Transverse colon (tissue), 4 donors: ENCODE results near the gene AOPEP. TPM values are rescaled to one million over a fixed set of nuclear protein-coding genes. Genes with fewer than 3 reads are reported as not detected.

Experiments used
- DNase-seq: peaks from one replicate; pipeline ENCODE4 v3.0.0-alpha.2; 2019
- H3K27ac ChIP-seq, 4 donors: fragments of 200-600 bp; sonication (generic); 2 replicates each; pipeline ENCODE4 v1.5.1; 2016 to 2018; ENCODE audit warnings: inconsistent platforms in 4 of 4
- H3K27me3 ChIP-seq: fragments of 200-600 bp; sonication (generic); 2 replicates; pipeline ENCODE4 v1.5.1; 2017; ENCODE audit warnings: inconsistent platforms
- H3K36me3 ChIP-seq, 4 donors: fragments of 200-600 bp; sonication (generic); 2 replicates each; pipeline ENCODE4 v1.5.1; 2017 to 2019; ENCODE audit warnings: inconsistent platforms in 4 of 4
- H3K4me1 ChIP-seq, 4 donors: fragments of 200-600 bp; sonication (generic); 2 replicates each; pipeline ENCODE4 v1.5.1; 2017 to 2020; ENCODE audit warnings: inconsistent platforms in 4 of 4
- H3K4me3 ChIP-seq, 4 donors: fragments of 200-600 bp; sonication (generic); 1 replicate in 1 of 4; 2 replicates in 3 of 4; pipeline versions ENCODE4 v1.5.1 to v1.6.1; 2017 to 2019; ENCODE audit warnings: inconsistent platforms in 4 of 4
- H3K9me3 ChIP-seq, 2 donors: fragments of 200-600 bp; sonication (generic); 2 replicates each; pipeline ENCODE4 v1.5.1; 2017 to 2019; ENCODE audit warnings: inconsistent platforms in 2 of 2
- CTCF ChIP-seq, 5 experiments: fragments of 200-600 bp in 3 of 5; fragments of 450-650 bp in 2 of 5; sonication (generic) in 3 of 5; IDR thresholded peaks; 1 replicate in 2 of 5; 2 replicates in 3 of 5; pipeline ENCODE4 v1.5.1; 2016 to 2017; ENCODE audit warnings: antibody characterized with exemption in 5 of 5, inconsistent platforms in 3 of 5, mild to moderate bottlenecking in 2 of 5, moderate library complexity in 1 of 5
- EP300 ChIP-seq: sonication (generic); formaldehyde crosslinking; IDR thresholded peaks from one replicate; pipeline ENCODE4 v1.6.1; 2017; ENCODE audit warnings: antibody characterized with exemption, low read depth
- POLR2A ChIP-seq: fragments of 450-650 bp; IDR thresholded peaks from one replicate; pipeline ENCODE4 v1.6.1; 2016; ENCODE audit warnings: antibody characterized with exemption, mild to moderate bottlenecking, moderate library complexity
- POLR2AphosphoS5 ChIP-seq, 3 donors: sonication (generic); formaldehyde crosslinking; IDR thresholded peaks; one replicate each; pipeline ENCODE4 v1.6.1; 2016; ENCODE audit warnings: antibody characterized with exemption in 3 of 3
- WGBS, 2 donors: methylation state at CpG; one replicate each; pipeline ENCODE4 v1.1.5; 2018; ENCODE audit warnings: low coverage in 1 of 2; 5-methylcytosine and 5-hydroxymethylcytosine counted together
- in situ Hi-C, 4 donors: fragments of 200-750 bp; cut with MboI; loops; one replicate each; pipeline versions ENCODE4 v1.15.0 to v1.15.1; 2017; ENCODE audit warnings: low sequenced_read_pairs in 3 of 4, low pct_ligation_motif_present in 1 of 4, low pct_unique_long_range_greater_than_20kb in 1 of 4
- intact Hi-C: fragments of 100-400 bp; cut with DNase I; formaldehyde crosslinking; loops from one replicate; pipeline ENCODE4 v1.15.1; 2023; ENCODE audit warnings: low total_unique reads
- total RNA-seq, 4 donors: library from RNA; depleted of rRNA; stranded (reverse); fragments of >200 nt; gene quantifications; one replicate each; pipeline ENCODE4 v1.1.0, GENCODE V29; 2016

The AOPEP gene
- total RNA-seq, 4 donors from 2014 or later: 53.0 to 129 (median 92.7) TPM

- peak; percentile 38 for DNase-seq
- intact Hi-C loops: no loop called here
- in situ Hi-C loops: no loop called here
- Histone ChIP-seq H3K27ac (peak overlapping the region; percentile 94 to 99 (median 96)), H3K9me3 (no peaks in the 10 kb centered on the region), H3K36me3 (no peaks in the 10 kb centered on the region), H3K27me3 (no peaks in the 10 kb centered on the region), H3K4me3 (peak overlapping the region in 3 of 4 donors; percentile 75 to 84 (median 79)), H3K4me1 (peaks cover 0 to 59% (median 22%) of the 10 kb centered on the region in 4 donors)
- TF ChIP-seq EP300 (no peak), POLR2AphosphoS5 (IDR thresholded peaks at IDR 0.05) (peak in 2 of 3 donors; percentile 19 to 21), POLR2A (no peak)
- 23 to 29% methylated on average over 14 to 15 of the region's 15 CpGs for WGBS, 2 donors
Observed at GRCh38 chr9:95008151-95008771, 281.8 kb downstream of the AOPEP start.

GRCh38 chr9:95009459-95009858 lies 283.0 kb downstream of the AOPEP start:
- 68 to 85% methylated on average over 4 to 5 of the region's 5 CpGs for WGBS, 2 donors
- in situ Hi-C loops: no loop called here
- H3K4me3 ChIP-seq: no peak overlapping the region
- H3K9me3 ChIP-seq: no peaks in the 10 kb centered on the region
- no peaks in the 10 kb centered on the region for H3K27me3 ChIP-seq
- peaks cover 0 to 61% (median 25%) of the 10 kb centered on the region in 4 donors for H3K4me1 ChIP-seq
- no peak for DNase-seq
- H3K27ac ChIP-seq: peak overlapping the region; percentile 94 to 99 (median 96)
- no peak for TF ChIP-seq CTCF (IDR thresholded peaks at IDR 0.05)
- peak in 1 of 3 donors; percentile 40 for TF ChIP-seq POLR2AphosphoS5 (IDR thresholded peaks at IDR 0.05)
- intact Hi-C loops: no loop called here
- H3K36me3 ChIP-seq: no peaks in the 10 kb centered on the region

GRCh38 chr9:95010431-95010838 lies 283.9 kb downstream of the AOPEP start:
- H3K27ac ChIP-seq: peak overlapping the region; percentile 94 to 99 (median 96)
- intact Hi-C loops (no loop called here), in situ Hi-C loops (no loop called here)
- TF ChIP-seq POLR2AphosphoS5 (IDR thresholded peaks at IDR 0.05): peak in 1 of 3 donors; percentile 14
- no peak for TF ChIP-seq EP300
- no peaks in the 10 kb centered on the region for H3K9me3 ChIP-seq
- no peak overlapping the region for H3K4me3 ChIP-seq
- WGBS, 2 donors: 55 to 60% methylated on average over 5 of the region's 5 CpGs
- H3K4me1 ChIP-seq: peaks cover 0 to 64% (median 26%) of the 10 kb centered on the region in 4 donors
- H3K36me3 ChIP-seq: no peaks in the 10 kb centered on the region
- H3K27me3 ChIP-seq: no peaks in the 10 kb centered on the region
- DNase-seq: no peak

GRCh38 chr9:95012035-95012708 lies 285.7 kb downstream of the AOPEP start:
- no peak overlapping the region for H3K4me3 ChIP-seq
- H3K4me1 ChIP-seq: peaks cover 0 to 60% (median 26%) of the 10 kb centered on the region in 4 donors
- no peak for TF ChIP-seq POLR2A
- TF ChIP-seq POLR2AphosphoS5 (IDR thresholded peaks at IDR 0.05): no peak
- no peak for TF ChIP-seq CTCF (IDR thresholded peaks at IDR 0.05)
- TF ChIP-seq EP300: no peak
- WGBS, 2 donors: 59 to 63% methylated on average over 1 to 7 of the region's 7 CpGs
- intact Hi-C loops: no loop called here
- H3K27me3 ChIP-seq: no peaks in the 10 kb centered on the region
- H3K36me3 ChIP-seq: peaks cover 0 to 9% (median 4%) of the 10 kb centered on the region in 4 donors
- peak overlapping the region; percentile 94 to 99 (median 96) for H3K27ac ChIP-seq
- no peaks in the 10 kb centered on the region for H3K9me3 ChIP-seq
- no peak for DNase-seq
- in situ Hi-C loops: no loop called here

GRCh38 chr9:95012902-95013301 lies 286.4 kb downstream of the AOPEP start:
- H3K4me1 ChIP-seq: peaks cover under 1 to 60% (median 25%) of the 10 kb centered on the region in 4 donors
- H3K4me3 ChIP-seq: no peak overlapping the region
- peaks cover 0 to 9% (median 4%) of the 10 kb centered on the region in 4 donors for H3K36me3 ChIP-seq
- H3K9me3 ChIP-seq: no peaks in the 10 kb centered on the region
- intact Hi-C loops (no loop called here), in situ Hi-C loops (no loop called here)
- H3K27me3 ChIP-seq: no peaks in the 10 kb centered on the region
- WGBS, 2 donors: 66 to 72% methylated on average over 2 to 3 of the region's 3 CpGs
- TF ChIP-seq CTCF (IDR thresholded peaks at IDR 0.05) (no peak), EP300 (no peak), POLR2AphosphoS5 (IDR thresholded peaks at IDR 0.05) (no peak), POLR2A (no peak)
- peak overlapping the region; percentile 45 to 97 (median 76) for H3K27ac ChIP-seq
- DNase-seq: no peak
